Suppressor macrophage (primary cell): Measurements from ENCODE around the gene SFXN3.

Experiments
- DNase-seq, 4 experiments: peaks; one replicate each; pipeline ENCODE4 v3.0.0-alpha.2; 2020 to 2022

The SFXN3 gene

GRCh38 chr10:101060036-101060950 lies 29.3 kb downstream of the SFXN3 start:
- peak; percentile 96 to 99 (median 97) for DNase-seq

GRCh38 chr10:101060951-101061623 lies 30.1 kb downstream of the SFXN3 start:
- peak in 3 of 4 experiments; percentile 89 to 95 (median 94) for DNase-seq

- DNase-seq, result no peak
Observed at GRCh38 chr10:101061624-101062231, 30.7 kb downstream of the SFXN3 start, which contains the start of gene KAZALD1. Gene KAZALD1 (plus strand): TSS chr10:101061989. CDS start chr10:101062593, 604 bp downstream.

- DNase-seq, result peak; percentile 56 to 84 (median 67)
Observed at GRCh38 chr10:101062232-101063049, 31.4 kb downstream of the SFXN3 start.

- peak in 3 of 4 experiments; percentile 54 to 55 (median 54) for DNase-seq
Observed at GRCh38 chr10:101063050-101063525, 32.1 kb downstream of the SFXN3 start.

GRCh38 chr10:101063548-101064414 lies 32.7 kb downstream of the SFXN3 start:
- peak in 1 of 4 experiments; percentile 26 for DNase-seq

DNA sequence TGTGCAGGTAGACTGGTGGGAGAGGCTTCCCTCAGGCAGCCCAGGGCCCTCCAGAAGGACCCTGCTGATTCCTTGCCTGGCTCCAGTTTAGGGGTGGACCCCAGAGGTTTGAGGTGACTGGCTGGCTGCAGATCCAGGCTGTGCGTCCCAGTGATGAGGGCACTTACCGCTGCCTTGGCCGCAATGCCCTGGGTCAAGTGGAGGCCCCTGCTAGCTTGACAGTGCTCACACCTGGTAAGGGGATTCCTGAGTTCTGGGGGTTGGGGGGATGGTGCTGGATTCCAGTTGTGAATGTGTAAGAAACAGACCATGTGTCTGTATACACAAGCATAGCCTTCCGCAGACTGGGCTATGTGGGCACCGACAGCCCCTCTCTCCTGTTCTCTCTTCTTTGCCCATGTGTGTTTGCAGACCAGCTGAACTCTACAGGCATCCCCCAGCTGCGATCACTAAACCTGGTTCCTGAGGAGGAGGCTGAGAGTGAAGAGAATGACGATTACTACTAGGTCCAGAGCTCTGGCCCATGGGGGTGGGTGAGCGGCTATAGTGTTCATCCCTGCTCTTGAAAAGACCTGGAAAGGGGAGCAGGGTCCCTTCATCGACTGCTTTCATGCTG lies 33.5 kb downstream of the SFXN3 start:
- no peak for DNase-seq

DNA sequence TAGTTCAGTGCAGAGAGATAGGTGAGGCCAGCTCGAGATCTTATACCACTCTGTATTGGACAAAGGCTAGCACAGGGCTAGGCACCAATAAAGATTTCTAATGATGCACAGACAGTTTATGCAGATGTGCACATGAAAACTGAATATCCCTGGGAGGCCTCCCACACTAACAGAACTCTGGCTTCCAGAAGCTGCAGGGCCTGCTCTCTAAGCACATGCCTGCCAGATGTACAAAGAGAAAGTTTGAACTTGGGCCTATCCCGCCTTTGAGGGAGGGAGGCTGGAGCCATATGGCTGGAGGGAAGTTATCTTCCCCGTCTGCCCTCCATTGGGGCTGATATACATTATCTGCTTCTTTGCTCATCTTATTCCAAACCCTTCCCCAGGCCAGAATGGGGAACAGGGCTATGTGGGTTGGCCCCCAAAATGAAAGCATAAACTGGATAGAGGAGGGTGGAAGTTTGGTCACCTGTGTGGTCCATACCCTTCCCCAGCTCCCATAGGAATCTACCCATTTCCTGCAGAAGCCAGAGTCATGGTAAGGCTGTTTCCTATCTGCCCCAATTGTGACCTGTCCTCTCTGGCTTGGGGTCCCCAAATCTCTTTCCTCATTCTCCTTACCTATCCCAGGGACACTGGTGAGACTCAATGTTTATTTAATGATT lies 34.6 kb downstream of the SFXN3 start:
- DNase-seq, result no peak

DNA sequence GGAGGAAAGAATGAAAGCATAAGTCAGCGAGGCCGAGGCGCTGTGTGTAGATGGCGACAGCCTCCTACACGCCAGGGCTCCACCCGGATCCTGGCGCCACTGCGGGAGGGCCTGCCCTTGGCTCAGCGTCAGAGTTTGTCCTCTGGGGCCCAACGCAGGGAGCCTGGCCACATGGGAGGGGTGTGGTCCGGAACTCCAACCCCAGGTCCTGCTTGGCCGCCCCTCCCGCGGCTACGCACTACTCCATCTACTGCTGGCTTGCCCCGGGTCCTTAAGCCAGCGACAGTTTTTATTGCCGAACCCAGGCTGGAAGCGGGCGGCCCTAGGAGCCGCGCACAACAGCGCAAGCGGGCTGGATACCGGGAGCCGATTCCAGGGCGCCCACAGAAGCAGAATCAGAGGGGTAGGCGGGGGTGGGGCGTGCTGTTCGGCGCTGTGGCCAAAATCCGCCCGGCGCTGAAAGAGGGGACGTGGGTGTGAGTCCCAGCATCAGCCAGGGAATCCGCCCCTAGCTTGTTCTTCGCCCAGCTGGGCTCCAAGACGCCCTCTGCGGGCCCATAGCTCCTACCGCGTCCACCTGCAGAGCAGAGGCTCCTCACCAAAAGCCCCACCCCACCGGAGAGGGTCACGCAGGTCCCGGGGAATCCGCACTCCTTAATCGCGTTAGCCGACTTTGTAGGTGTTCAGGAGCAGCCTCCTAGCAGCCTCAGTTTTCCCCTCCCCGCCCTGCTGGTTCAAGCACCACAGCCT lies 35.3 kb downstream of the SFXN3 start:
- DNase-seq, result peak; percentile 63 to 80 (median 70)

DNA sequence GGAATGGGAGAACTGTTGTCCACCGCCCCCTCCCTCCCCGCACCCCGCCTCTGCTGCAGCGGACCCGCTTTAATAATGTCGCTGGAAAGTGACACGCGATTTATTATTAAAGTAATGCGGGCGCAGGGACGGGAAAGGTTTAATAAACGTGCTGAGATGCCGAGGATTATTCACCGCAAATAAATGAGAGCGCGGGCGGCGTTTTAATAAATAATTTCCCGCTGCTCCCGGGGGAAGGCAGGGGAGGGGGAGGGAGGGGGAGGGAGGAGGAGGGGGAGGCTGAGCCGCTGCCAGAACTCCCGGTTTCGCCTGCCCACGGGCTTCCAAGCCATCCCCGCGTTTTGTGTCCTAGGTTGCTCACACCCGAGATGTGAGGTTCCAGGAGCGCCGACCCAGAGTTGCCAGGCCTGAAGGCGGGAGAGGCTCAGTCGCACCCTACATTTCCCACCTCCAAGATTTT lies 35.9 kb downstream of the SFXN3 start:
- no peak for DNase-seq

GRCh38 chr10:101067356-101068083 lies 36.5 kb downstream of the SFXN3 start:
- DNase-seq, result peak; percentile 82 to 89 (median 85)

DNA sequence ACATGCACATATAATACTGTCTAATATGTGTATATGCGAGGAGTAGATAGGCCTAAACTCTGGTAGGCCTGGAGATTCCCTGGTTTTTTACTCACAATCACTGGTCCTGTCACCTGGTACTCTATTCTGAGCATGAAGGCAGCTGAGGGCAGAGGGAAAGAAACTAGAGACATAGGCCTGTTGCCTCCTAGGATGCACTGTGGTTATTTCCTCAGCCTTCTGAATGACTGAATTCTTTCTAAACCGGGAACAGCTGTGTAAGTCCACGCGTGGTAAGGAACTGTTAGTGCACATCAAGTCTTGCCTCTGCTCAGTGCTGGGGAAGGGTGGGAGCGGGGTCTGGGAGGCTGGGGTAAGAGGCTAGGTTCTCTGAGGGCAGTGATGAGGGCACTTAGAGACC lies 38.4 kb downstream of the SFXN3 start:
- peak in 1 of 4 experiments; percentile 13 for DNase-seq

GRCh38 chr10:101070098-101070497 lies 39.1 kb downstream of the SFXN3 start:
- peak in 2 of 4 experiments; percentile 36 to 37 for DNase-seq

DNA sequence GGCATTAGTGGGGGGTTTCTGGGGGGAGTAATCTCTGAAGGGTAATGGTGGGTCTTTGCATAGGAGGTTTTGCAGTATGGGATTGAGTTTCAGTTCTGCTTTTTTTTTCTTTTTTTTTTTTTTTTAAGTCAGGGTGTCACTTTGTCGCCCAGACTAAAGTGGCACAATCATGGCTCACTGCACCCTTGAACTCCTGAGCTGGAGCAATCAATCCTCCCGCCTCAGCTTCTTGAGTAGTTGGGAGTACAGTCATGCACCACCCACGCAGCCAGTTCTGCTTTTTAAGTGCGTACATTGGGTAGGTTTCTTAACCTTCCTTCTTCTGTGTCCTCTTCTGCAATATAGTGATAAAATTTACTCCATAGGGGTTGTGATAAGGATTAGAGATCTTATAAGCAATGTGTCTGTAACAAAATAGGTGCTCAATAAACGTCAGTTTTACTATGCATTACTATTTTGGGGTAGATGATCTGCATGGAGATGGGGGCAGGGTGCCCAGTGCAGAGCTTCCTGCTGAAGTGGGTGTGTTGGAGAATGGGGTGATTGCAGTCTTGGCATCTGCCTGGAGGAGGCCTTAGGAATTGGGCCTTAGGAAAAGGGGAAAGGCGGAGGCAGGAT lies 40.3 kb downstream of the SFXN3 start:
- DNase-seq, result peak; percentile 97 to 100 (median 98)

GRCh38 chr10:101071885-101072433 lies 40.9 kb downstream of the SFXN3 start:
- no peak for DNase-seq

GRCh38 chr10:101072923-101073322 lies 41.9 kb downstream of the SFXN3 start:
- DNase-seq, result no peak

GRCh38 chr10:101073631-101074030 lies 42.6 kb downstream of the SFXN3 start:
- no peak for DNase-seq
